Ovary (tissue), 1 donor: Measurements from ENCODE around the gene ACE.

ENCODE experiments used
- EP300 ChIP-seq: sonication (generic); formaldehyde crosslinking; IDR thresholded peaks from one replicate; pipeline ENCODE4 v1.6.1; 2017; ENCODE audit warnings: antibody characterized with exemption
- POLR2A ChIP-seq: fragments of 450-650 bp; IDR thresholded peaks from one replicate; pipeline ENCODE4 v1.6.1; 2017; ENCODE audit warnings: antibody characterized with exemption, mild to moderate bottlenecking, moderate library complexity

DNA sequence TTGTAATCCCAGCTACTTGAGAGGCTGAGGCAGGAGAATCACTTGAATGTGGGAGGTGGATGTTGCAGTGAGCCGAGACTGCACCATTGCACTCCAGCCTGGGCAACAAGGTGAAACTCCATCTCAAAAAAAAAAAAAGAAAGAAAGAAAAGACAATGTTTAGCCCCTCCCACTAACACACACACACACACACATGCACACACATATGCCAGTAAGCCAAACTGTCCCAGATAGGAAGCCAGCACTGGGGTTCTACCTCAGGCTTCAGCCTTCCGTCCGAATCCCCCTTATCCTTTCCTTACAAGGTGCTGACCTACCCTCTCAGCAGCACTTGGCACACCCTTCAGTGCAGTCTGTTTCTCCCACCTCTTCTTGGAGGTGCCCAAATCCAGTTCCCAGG is 37.6 kb downstream of the ACE start:
- TF ChIP-seq EP300 (no peak), POLR2A (no peak)
